ENCODE measurements around the gene NUDT14. TPM values are rescaled to one million over a fixed set of nuclear protein-coding genes. Genes with fewer than 3 reads are reported as not detected.

The NUDT14 gene
- total RNA-seq, 2 donors from 2014 or later = 10.8 to 15.4 TPM

- Mint-ChIP-seq H3K36me3 (ENCODE audit: low read depth) (no peaks in the 10 kb centered on the region), H3K27me3 (no peaks in the 10 kb centered on the region), H3K27ac (peak overlapping the region; percentile 47), H3K4me1 (no peaks in the 10 kb centered on the region), H3K4me3 (no peak overlapping the region)
- no peak for DNase-seq
- peak; percentile 3 for ATAC-seq
- H3K9me3 ChIP-seq (ENCODE audit: control insufficient read depth, low read length, poor library complexity, severe bottlenecking) = no peaks in the 10 kb centered on the region
These were observed 18.5 kb downstream of the NUDT14 start for GRCh38 chr14:105162669-105162979.

DNA sequence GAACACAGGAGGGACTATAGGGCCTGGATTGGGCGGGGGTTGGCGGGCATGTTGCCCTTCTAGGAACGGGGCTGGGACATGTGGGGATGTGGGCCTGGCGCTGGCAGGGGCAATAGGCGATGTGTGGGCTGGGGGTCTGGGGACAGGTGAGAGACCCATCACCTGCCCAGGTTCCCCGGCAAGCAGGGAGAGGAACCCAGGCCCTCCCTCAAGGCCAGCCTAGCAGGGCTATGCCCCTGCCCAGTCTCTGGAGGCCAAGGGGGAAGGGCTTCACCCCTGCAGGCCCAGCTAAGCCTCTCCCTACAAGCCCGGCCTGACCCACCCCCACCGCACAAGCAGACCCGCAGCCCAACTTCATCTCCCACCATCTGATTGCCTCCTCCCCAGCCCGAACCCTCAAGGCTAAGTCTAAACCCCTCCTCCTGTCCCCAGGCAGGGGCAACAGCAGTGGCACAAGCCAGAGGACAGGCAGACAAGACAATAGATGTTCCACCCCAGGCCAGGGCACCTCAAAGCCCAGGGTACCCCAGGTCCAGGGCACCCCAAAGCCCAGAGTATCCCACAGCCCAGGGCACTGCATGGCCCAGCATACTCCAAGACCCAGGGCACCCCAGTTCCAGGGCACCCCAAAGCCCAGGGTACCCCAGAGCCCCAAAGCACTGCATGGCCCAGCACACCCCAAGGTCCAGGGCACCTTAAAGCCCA lies 19.0 kb downstream of the NUDT14 start:
- no peak for DNase-seq
- H3K27ac Mint-ChIP-seq = peak overlapping the region; percentile 47
- H3K27me3 Mint-ChIP-seq = no peaks in the 10 kb centered on the region
- no peaks in the 10 kb centered on the region for H3K36me3 Mint-ChIP-seq (ENCODE audit: low read depth)
- H3K4me3 Mint-ChIP-seq = no peak overlapping the region
- H3K4me1 Mint-ChIP-seq = no peaks in the 10 kb centered on the region
- H3K9me3 ChIP-seq (ENCODE audit: control insufficient read depth, low read length, poor library complexity, severe bottlenecking) = no peaks in the 10 kb centered on the region
- peak; percentile 55 for ATAC-seq

- no peaks in the 10 kb centered on the region for H3K27me3 Mint-ChIP-seq
- no peaks in the 10 kb centered on the region for H3K36me3 Mint-ChIP-seq (ENCODE audit: low read depth)
- no peak overlapping the region for H3K27ac Mint-ChIP-seq
- DNase-seq (no peak), ATAC-seq (no peak)
- H3K4me1 Mint-ChIP-seq = no peaks in the 10 kb centered on the region
- no peak overlapping the region for H3K4me3 Mint-ChIP-seq
- H3K9me3 ChIP-seq (ENCODE audit: control insufficient read depth, low read length, poor library complexity, severe bottlenecking) = no peaks in the 10 kb centered on the region
These were observed 19.8 kb downstream of the NUDT14 start for GRCh38 chr14:105161309-105161708.

GRCh38 chr14:105160776-105161175 lies 20.3 kb downstream of the NUDT14 start:
- no peak overlapping the region for H3K27ac Mint-ChIP-seq

GRCh38 chr14:105159344-105159743 lies 21.8 kb downstream of the NUDT14 start:
- no peak overlapping the region for H3K4me3 Mint-ChIP-seq
- H3K4me1 Mint-ChIP-seq = no peaks in the 10 kb centered on the region
- H3K27me3 Mint-ChIP-seq = no peaks in the 10 kb centered on the region
- DNase-seq (no peak), ATAC-seq (no peak)
- H3K36me3 Mint-ChIP-seq (ENCODE audit: low read depth) = no peaks in the 10 kb centered on the region
- no peak overlapping the region for H3K27ac Mint-ChIP-seq
- H3K9me3 ChIP-seq (ENCODE audit: control insufficient read depth, low read length, poor library complexity, severe bottlenecking) = no peaks in the 10 kb centered on the region

More at GRCh38 chr14:105160776-105161175, 20.3 kb downstream of the NUDT14 start:
- Mint-ChIP-seq H3K27me3 (no peaks in the 10 kb centered on the region), H3K36me3 (ENCODE audit: low read depth) (no peaks in the 10 kb centered on the region), H3K4me3 (no peak overlapping the region), H3K4me1 (no peaks in the 10 kb centered on the region)
- no peaks in the 10 kb centered on the region for H3K9me3 ChIP-seq (ENCODE audit: control insufficient read depth, low read length, poor library complexity, severe bottlenecking)
- ATAC-seq (no peak), DNase-seq (no peak)

GRCh38 chr14:105158794-105159193 lies 22.3 kb downstream of the NUDT14 start:
- Mint-ChIP-seq H3K4me1 (no peaks in the 10 kb centered on the region), H3K27ac (no peak overlapping the region), H3K36me3 (ENCODE audit: low read depth) (no peaks in the 10 kb centered on the region), H3K4me3 (no peak overlapping the region), H3K27me3 (no peaks in the 10 kb centered on the region)
- DNase-seq (no peak), ATAC-seq (no peak)
- no peaks in the 10 kb centered on the region for H3K9me3 ChIP-seq (ENCODE audit: control insufficient read depth, low read length, poor library complexity, severe bottlenecking)

- no peaks in the 10 kb centered on the region for H3K9me3 ChIP-seq (ENCODE audit: control insufficient read depth, low read length, poor library complexity, severe bottlenecking)
- H3K4me3 Mint-ChIP-seq = no peak overlapping the region
- DNase-seq = no peak
- ATAC-seq = no peak
- H3K27ac Mint-ChIP-seq = no peak overlapping the region
- no peaks in the 10 kb centered on the region for H3K36me3 Mint-ChIP-seq (ENCODE audit: low read depth)
- H3K27me3 Mint-ChIP-seq = no peaks in the 10 kb centered on the region
- no peaks in the 10 kb centered on the region for H3K4me1 Mint-ChIP-seq
These were observed 23.2 kb downstream of the NUDT14 start for GRCh38 chr14:105157872-105158271.

GRCh38 chr14:105156414-105157375 lies 24.4 kb downstream of the NUDT14 start:
- H3K27me3 Mint-ChIP-seq = no peaks in the 10 kb centered on the region
- ATAC-seq = no peak

DNA sequence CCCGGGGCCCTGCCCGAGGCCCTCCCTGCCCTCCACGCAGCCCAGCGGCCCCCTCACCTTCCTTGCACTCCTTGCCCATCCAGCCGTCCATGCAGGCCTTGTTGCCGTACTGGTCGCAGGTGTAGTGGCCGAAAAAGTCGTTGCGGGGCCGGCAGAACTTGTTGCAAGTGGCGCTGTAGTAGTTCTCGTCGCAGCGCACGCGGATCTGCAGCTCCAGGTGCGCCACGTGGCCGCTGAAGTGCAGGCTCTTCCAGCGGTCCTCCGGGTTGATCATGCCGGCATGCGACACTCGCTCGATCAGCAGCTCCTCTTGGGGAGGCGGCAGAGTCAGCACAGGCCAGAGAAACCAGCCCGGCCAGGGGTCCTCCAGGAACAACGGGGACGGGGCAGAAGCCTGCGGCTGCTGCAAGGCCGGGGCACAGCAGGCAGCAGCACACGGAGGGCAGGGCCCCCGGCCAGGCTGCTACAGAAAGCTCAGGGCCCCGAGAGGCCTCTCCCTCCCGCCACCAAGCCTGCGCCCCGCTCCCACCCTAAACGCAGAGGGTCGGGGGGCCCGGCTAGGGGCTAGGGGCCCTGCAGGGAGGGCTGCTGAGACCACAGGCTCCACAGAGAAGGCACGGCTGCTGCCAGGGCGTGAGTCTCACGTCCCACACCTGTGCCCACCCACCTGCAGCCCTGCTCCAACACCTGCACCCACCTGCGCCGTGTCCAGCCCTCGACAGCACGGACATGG lies 25.3 kb downstream of the NUDT14 start:
- DNase-seq = no peak
- no peak for ATAC-seq
- no peak overlapping the region for H3K27ac Mint-ChIP-seq
- H3K27me3 Mint-ChIP-seq = no peaks in the 10 kb centered on the region
- H3K4me1 Mint-ChIP-seq = no peaks in the 10 kb centered on the region
- no peaks in the 10 kb centered on the region for H3K36me3 Mint-ChIP-seq (ENCODE audit: low read depth)
- no peak overlapping the region for H3K4me3 Mint-ChIP-seq
- H3K9me3 ChIP-seq (ENCODE audit: control insufficient read depth, low read length, poor library complexity, severe bottlenecking) = no peaks in the 10 kb centered on the region

More at GRCh38 chr14:105156414-105157375, 24.4 kb downstream of the NUDT14 start:
- Mint-ChIP-seq H3K4me1 (no peaks in the 10 kb centered on the region), H3K27ac (no peak overlapping the region), H3K4me3 (no peak overlapping the region), H3K36me3 (ENCODE audit: low read depth) (no peaks in the 10 kb centered on the region)
- DNase-seq = no peak
- H3K9me3 ChIP-seq (ENCODE audit: control insufficient read depth, low read length, poor library complexity, severe bottlenecking) = no peaks in the 10 kb centered on the region

DNA sequence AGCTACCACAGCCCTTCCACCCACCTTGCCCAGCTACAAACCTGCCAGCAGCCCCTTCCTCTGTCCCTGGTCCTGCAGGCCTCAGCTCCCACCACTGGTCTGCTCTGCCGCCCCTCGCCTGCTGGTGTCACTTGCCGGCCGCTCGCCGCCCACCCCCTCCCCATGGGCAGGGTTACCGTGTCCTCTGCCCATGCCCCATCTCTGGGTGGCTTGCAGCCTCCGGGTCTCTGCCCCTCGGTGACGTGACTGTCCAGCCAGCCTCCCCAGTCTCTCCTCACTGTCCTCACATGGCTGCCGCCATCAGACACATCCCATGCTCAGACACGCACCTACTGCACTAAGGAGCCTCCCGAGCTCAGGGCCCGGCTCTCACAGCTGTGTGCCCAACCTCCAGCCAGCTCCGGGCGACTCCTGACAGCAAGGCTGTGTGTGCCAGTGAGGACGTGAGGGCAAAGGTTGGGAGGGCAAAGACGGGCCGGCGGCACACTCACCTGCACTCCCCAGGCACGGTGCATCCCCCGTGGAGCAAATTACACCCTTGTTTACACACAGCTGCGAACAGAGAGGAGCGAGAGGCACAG lies 26.0 kb downstream of the NUDT14 start:
- DNase-seq (no peak), ATAC-seq (no peak)
- H3K27ac Mint-ChIP-seq = no peak overlapping the region
- H3K36me3 Mint-ChIP-seq (ENCODE audit: low read depth) = no peaks in the 10 kb centered on the region
- H3K4me1 Mint-ChIP-seq = no peaks in the 10 kb centered on the region
- no peak overlapping the region for H3K4me3 Mint-ChIP-seq
- H3K27me3 Mint-ChIP-seq = no peaks in the 10 kb centered on the region
- no peaks in the 10 kb centered on the region for H3K9me3 ChIP-seq (ENCODE audit: control insufficient read depth, low read length, poor library complexity, severe bottlenecking)

DNA sequence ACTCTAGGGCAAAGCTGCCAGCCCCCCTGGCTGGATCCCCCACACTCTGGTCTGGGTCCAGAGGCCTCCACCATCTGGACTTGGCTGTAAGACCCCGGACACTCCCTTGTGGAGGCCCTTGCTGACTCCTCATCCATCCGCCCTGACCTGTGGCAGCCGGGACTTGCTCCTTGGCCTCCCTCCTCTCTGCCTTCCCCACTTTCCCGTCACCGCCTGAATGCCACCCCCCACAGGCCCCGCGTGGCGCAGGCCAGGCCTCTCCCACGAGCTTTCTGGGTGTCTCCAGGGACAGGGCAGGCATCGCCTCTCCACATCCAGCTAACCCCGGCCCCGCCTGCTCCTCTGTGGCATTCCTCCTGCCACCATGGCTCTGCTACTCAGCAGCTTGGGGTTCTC lies 26.6 kb downstream of the NUDT14 start:
- no peaks in the 10 kb centered on the region for H3K27me3 Mint-ChIP-seq
- no peaks in the 10 kb centered on the region for H3K9me3 ChIP-seq (ENCODE audit: control insufficient read depth, low read length, poor library complexity, severe bottlenecking)
- H3K36me3 Mint-ChIP-seq (ENCODE audit: low read depth) = no peaks in the 10 kb centered on the region
- no peak for ATAC-seq
- H3K4me1 Mint-ChIP-seq = no peaks in the 10 kb centered on the region
- DNase-seq = no peak
- H3K4me3 Mint-ChIP-seq = peak overlapping the region; percentile 19
- H3K27ac Mint-ChIP-seq = no peak overlapping the region

DNA sequence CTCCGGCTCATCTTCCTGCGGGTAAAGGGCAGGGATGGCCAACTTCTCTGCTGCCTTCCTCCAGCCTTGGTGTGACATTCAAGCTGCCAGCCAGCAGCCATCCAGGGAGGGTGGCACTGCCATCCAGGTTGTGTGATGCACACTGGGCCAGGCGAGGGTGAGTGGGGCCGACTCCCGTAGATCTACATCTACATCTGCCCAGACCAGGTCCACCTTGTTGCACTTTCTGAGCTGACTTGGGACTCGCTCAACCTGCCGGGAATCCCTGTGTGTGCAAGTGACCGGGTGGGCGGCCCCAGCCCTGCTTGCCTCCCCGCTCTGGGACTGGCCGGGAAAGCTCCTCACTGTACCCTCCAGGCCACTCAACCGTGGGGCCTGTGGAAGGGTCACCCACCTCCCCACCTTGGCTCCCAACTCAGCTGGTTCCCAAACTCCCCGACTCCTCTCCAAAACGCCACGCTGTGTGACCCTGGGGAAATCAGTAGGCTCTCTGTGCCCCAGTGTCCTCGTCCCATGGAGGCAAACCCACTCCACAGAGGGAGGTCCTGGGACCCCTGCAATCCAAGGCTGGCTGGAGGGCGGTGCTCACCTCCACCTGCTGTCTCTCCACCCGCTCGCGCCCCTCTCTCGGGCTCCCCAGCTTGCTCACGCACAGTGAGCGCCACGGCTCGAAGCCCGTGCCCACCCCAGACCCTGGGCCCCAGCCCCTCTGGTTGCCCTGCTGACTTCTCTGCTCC lies 27.2 kb downstream of the NUDT14 start:
- Mint-ChIP-seq H3K4me3 (peak overlapping the region; percentile 19), H3K27ac (no peak overlapping the region), H3K27me3 (no peaks in the 10 kb centered on the region), H3K36me3 (ENCODE audit: low read depth) (no peaks in the 10 kb centered on the region), H3K4me1 (no peaks in the 10 kb centered on the region)
- no peak for DNase-seq
- H3K9me3 ChIP-seq (ENCODE audit: control insufficient read depth, low read length, poor library complexity, severe bottlenecking) = no peaks in the 10 kb centered on the region
- no peak for ATAC-seq

Data from T-helper 17 cell (primary cell).